HepG2 (cell line): ENCODE measurements around the gene ZNF454. TPM values are rescaled to one million over a fixed set of nuclear protein-coding genes. Genes with fewer than 3 reads are reported as not detected.

ENCODE experiments used
- AKAP8 ChIP-seq: sonication (generic); formaldehyde crosslinking; IDR thresholded peaks from 2 replicates; pipeline ENCODE4 v1.5.1; 2020; ENCODE audit warnings: mild to moderate bottlenecking, missing genetic modification reagents
- ARID4A ChIP-seq: sonication (generic); formaldehyde crosslinking; IDR thresholded peaks from 2 replicates; pipeline ENCODE4 v1.5.0; 2020; ENCODE audit warnings: mild to moderate bottlenecking, missing genetic modification reagents, borderline replicate concordance
- DDIT3 ChIP-seq: sonication (generic); formaldehyde crosslinking; IDR thresholded peaks from 2 replicates; pipeline ENCODE4 v1.4.0; 2020; ENCODE audit warnings: mild to moderate bottlenecking, missing genetic modification reagents
- DZIP1 ChIP-seq: sonication (generic); formaldehyde crosslinking; IDR thresholded peaks from 2 replicates; pipeline ENCODE4 v1.5.0; 2020; ENCODE audit warnings: mild to moderate bottlenecking, missing genetic modification reagents
- FUBP1 ChIP-seq: sonication (generic); formaldehyde crosslinking; IDR thresholded peaks from 2 replicates; pipeline ENCODE4 v1.5.1; 2020; ENCODE audit warnings: missing genetic modification reagents, mild to moderate bottlenecking, borderline replicate concordance
- HES4 ChIP-seq: sonication (generic); formaldehyde crosslinking; IDR thresholded peaks from 2 replicates; pipeline ENCODE4 v1.9.0; 2021; ENCODE audit warnings: mild to moderate bottlenecking, missing genetic modification reagents, borderline replicate concordance
- KDM1A ChIP-seq: IDR thresholded peaks from 2 replicates; pipeline ENCODE4 v1.6.1; 2016; ENCODE audit warnings: missing compliant biosample characterization
- TOPORS ChIP-seq: sonication (generic); formaldehyde crosslinking; IDR thresholded peaks from 2 replicates; pipeline ENCODE4 v1.8.0; 2023; ENCODE audit warnings: mild to moderate bottlenecking, missing genetic modification reagents
- ZBTB2 ChIP-seq: sonication (generic); formaldehyde crosslinking; IDR thresholded peaks from 2 replicates; pipeline ENCODE4 v1.8.0; 2022; ENCODE audit warnings: low read depth, missing genetic modification reagents
- ZFP41 ChIP-seq: sonication (generic); formaldehyde crosslinking; IDR thresholded peaks from 2 replicates; pipeline ENCODE4 v1.4.0; 2020; ENCODE audit warnings: mild to moderate bottlenecking, missing genetic modification reagents, borderline replicate concordance
- ZNF205 ChIP-seq: IDR thresholded peaks from 2 replicates; pipeline ENCODE4 v1.6.1; 2018; ENCODE audit warnings: missing biosample characterization, missing genetic modification reagents
- ZNF605 ChIP-seq: sonication (generic); formaldehyde crosslinking; IDR thresholded peaks from 2 replicates; pipeline ENCODE4 v1.8.0; 2022; ENCODE audit warnings: mild to moderate bottlenecking, missing genetic modification reagents
- polyA plus RNA-seq, 8 experiments: library from polyadenylated mRNA; depleted of rRNA in 3 of 8; stranded (reverse) in 7 of 8; unstranded in 1 of 8; fragments of >200 nt; fragmentation: Illumina TruSeq in 4 of 8; extraction: Trizol in 4 of 8; gene quantifications; 2 replicates each; pipeline versions ENCODE4 v1.2.1 to v1.2.3, GENCODE V29; 2011 to 2016; ENCODE audit warnings: low read depth in 4 of 8, missing spikeins in 1 of 8, mixed read lengths in 1 of 8; ENCODE audit not compliant: insufficient read depth in 1 of 8
- total RNA-seq, 5 experiments: library from RNA; depleted of rRNA; stranded (reverse); fragments of >200 nt; fragmentation: Illumina TruSeq; extraction: Trizol; gene quantifications; 2 replicates each; pipeline ENCODE4 v1.2.3, GENCODE V29; 2016; ENCODE audit warnings: low read depth in 1 of 5

ZNF454 gene
- total and polyA plus RNA-seq, 2 of the 13 experiments (the other 11 are each of a cell fraction or from before 2014, with no cell fraction given): 0.16 TPM; not detected in 1

- TF ChIP-seq ZBTB2 (CRISPR knock-in tag) (no peak), FUBP1 (CRISPR knock-in tag) (no peak), AKAP8 (CRISPR knock-in tag) (no peak), HES4 (CRISPR knock-in tag) (no peak), DZIP1 (CRISPR knock-in tag) (no peak), DDIT3 (CRISPR knock-in tag) (no peak), ZNF205 (CRISPR knock-in tag) (no peak), ZFP41 (CRISPR knock-in tag) (no peak), ARID4A (CRISPR knock-in tag) (no peak), ZNF605 (CRISPR knock-in tag) (no peak), TOPORS (no peak), KDM1A (no peak)
Measured at GRCh38 chr5:178993955-178994579, 53.1 kb downstream of the ZNF454 start (continued).
